ENCODE measurements around the gene IL17RA. TPM values are rescaled to one million over a fixed set of nuclear protein-coding genes. Genes with fewer than 3 reads are reported as not detected.

IL17RA gene
- total and polyA plus RNA-seq, 2 donors from 2014 or later = 4.2 to 26.8 TPM

- H3K27ac ChIP-seq (ENCODE audit: low read depth in 2 of 2, low read length in 2 of 2) = no peak overlapping the region
- no peak overlapping the region for H3K9ac ChIP-seq (ENCODE audit: low read length in 3 of 3)
- DNase-seq = no peak
- no peaks in the 10 kb centered on the region for H3K4me1 ChIP-seq (ENCODE audit: control insufficient read depth in 2 of 3, insufficient read depth in 2 of 3, low read depth in 1 of 3, low read length in 3 of 3)
- no peak overlapping the region for H3K4me3 ChIP-seq (ENCODE audit: low read length in 3 of 3)
- no peaks in the 10 kb centered on the region for H3K9me3 ChIP-seq (ENCODE audit: control insufficient read depth in 2 of 3, insufficient read depth in 1 of 3, low read length in 3 of 3)
- no peaks in the 10 kb centered on the region for H3K27me3 ChIP-seq (ENCODE audit: control insufficient read depth, insufficient read depth, low read length)
- intact Hi-C loops (cut with DNase I) = no loop called here
- peaks cover 2 to 55% (median 36%) of the 10 kb centered on the region in 3 donors for H3K36me3 ChIP-seq (ENCODE audit: control insufficient read depth in 2 of 3, insufficient read depth in 3 of 3, low read length in 3 of 3)
- no peak for FAIRE-seq
- TF ChIP-seq CTCF (IDR thresholded peaks at IDR 0.05; ENCODE audit: borderline replicate concordance, extremely low read depth, insufficient read depth) = no peak
These were observed 16.9 kb downstream of the IL17RA start for GRCh38 chr22:17101475-17102296.

GRCh38 chr22:17102297-17102667 lies 17.5 kb downstream of the IL17RA start:
- H3K4me3 ChIP-seq (ENCODE audit: low read length in 3 of 3) = no peak overlapping the region
- H3K27me3 ChIP-seq (ENCODE audit: control insufficient read depth, insufficient read depth, low read length) = no peaks in the 10 kb centered on the region
- no peak for TF ChIP-seq CTCF (IDR thresholded peaks at IDR 0.05; ENCODE audit: borderline replicate concordance, extremely low read depth, insufficient read depth)
- no peaks in the 10 kb centered on the region for H3K4me1 ChIP-seq (ENCODE audit: control insufficient read depth in 2 of 3, insufficient read depth in 2 of 3, low read depth in 1 of 3, low read length in 3 of 3)
- no peaks in the 10 kb centered on the region for H3K9me3 ChIP-seq (ENCODE audit: control insufficient read depth in 2 of 3, insufficient read depth in 1 of 3, low read length in 3 of 3)
- DNase-seq = peak in 1 of 5 donors; percentile 4
- H3K36me3 ChIP-seq (ENCODE audit: control insufficient read depth in 2 of 3, insufficient read depth in 3 of 3, low read length in 3 of 3) = peaks cover 2 to 55% (median 36%) of the 10 kb centered on the region in 3 donors
- intact Hi-C loops (cut with DNase I) = no loop called here
- no peak overlapping the region for H3K27ac ChIP-seq (ENCODE audit: low read depth in 2 of 2, low read length in 2 of 2)
- no peak for FAIRE-seq
- H3K9ac ChIP-seq (ENCODE audit: low read length in 3 of 3) = no peak overlapping the region

DNA sequence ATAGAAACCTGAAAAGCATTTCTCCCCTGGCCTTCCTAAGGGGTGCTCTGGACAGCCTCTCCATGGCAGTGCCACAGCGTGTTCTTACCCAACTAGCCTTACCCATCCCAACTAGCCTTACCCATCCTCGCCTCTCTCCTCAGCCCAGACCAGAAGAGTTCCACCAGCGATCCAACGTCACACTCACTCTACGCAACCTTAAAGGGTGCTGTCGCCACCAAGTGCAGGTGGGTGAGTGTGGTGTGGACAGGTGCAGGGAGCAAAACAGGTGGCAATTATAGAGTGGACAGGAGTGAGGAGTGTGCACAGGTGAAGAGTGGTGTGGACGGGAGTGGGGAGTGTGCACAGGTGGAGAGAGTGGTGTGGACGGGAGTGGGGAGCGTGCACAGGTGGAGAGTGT lies 18.6 kb downstream of the IL17RA start:
- H3K27ac ChIP-seq (ENCODE audit: low read depth in 2 of 2, low read length in 2 of 2) = no peak overlapping the region
- H3K27me3 ChIP-seq (ENCODE audit: control insufficient read depth, insufficient read depth, low read length) = no peaks in the 10 kb centered on the region
- H3K36me3 ChIP-seq (ENCODE audit: control insufficient read depth in 2 of 3, insufficient read depth in 3 of 3, low read length in 3 of 3) = peaks cover 2 to 49% (median 35%) of the 10 kb centered on the region in 3 donors
- no peak for TF ChIP-seq CTCF (IDR thresholded peaks at IDR 0.05; ENCODE audit: borderline replicate concordance, extremely low read depth, insufficient read depth)
- intact Hi-C loops (cut with DNase I) = no loop called here
- H3K9ac ChIP-seq (ENCODE audit: low read length in 3 of 3) = no peak overlapping the region
- no peak for FAIRE-seq
- no peak overlapping the region for H3K4me3 ChIP-seq (ENCODE audit: low read length in 3 of 3)
- no peaks in the 10 kb centered on the region for H3K9me3 ChIP-seq (ENCODE audit: control insufficient read depth in 2 of 3, insufficient read depth in 1 of 3, low read length in 3 of 3)
- no peaks in the 10 kb centered on the region for H3K4me1 ChIP-seq (ENCODE audit: control insufficient read depth in 2 of 3, insufficient read depth in 2 of 3, low read depth in 1 of 3, low read length in 3 of 3)
- DNase-seq = no peak

All from kidney (tissue), 14 donors.